Neutrophil (primary cell): ENCODE data around the gene OR1L6.

Experiments
- H3K27ac ChIP-seq: fragments of 200-600 bp; sonication (generic); 2 replicates; pipeline ENCODE4 v1.5.1; 2016; ENCODE audit warnings: mild to moderate bottlenecking, moderate library complexity
- H3K27me3 ChIP-seq: fragments of 200-600 bp; sonication (generic); 2 replicates; pipeline ENCODE4 v1.6.0; 2016; ENCODE audit warnings: mild to moderate bottlenecking
- H3K36me3 ChIP-seq: fragments of 200-600 bp; sonication (generic); 2 replicates; pipeline ENCODE4 v1.5.1; 2017
- H3K4me1 ChIP-seq, 2 experiments: fragments of 200-600 bp in 1 of 2; sonication (generic) in 1 of 2; 1 replicate in 1 of 2; 2 replicates in 1 of 2; pipeline versions ENCODE4 v1.5.1 to v1.6.1; 2013 to 2016; ENCODE audit warnings: low read depth in 1 of 2, low read length in 1 of 2, mild to moderate bottlenecking in 1 of 2, moderate library complexity in 1 of 2; ENCODE audit not compliant: control insufficient read depth in 1 of 2, insufficient read depth in 1 of 2
- H3K4me3 ChIP-seq, 2 experiments: fragments of 200-600 bp in 1 of 2; sonication (generic) in 1 of 2; 1 replicate in 1 of 2; 2 replicates in 1 of 2; pipeline ENCODE4 v1.5.1; 2013 to 2016; ENCODE audit warnings: low read depth in 1 of 2, low read length in 1 of 2, mild to moderate bottlenecking in 1 of 2, moderate library complexity in 1 of 2
- H3K9me3 ChIP-seq: fragments of 200-600 bp; sonication (generic); 2 replicates; pipeline ENCODE4 v1.5.1; 2016
- CTCF ChIP-seq: fragments of 200-600 bp; sonication (generic); IDR thresholded peaks from 2 replicates; pipeline ENCODE4 v1.5.1; 2016; ENCODE audit warnings: antibody characterized with exemption

OR1L6 gene

GRCh38 chr9:122780026-122780425 lies 37.9 kb downstream of the OR1L6 start:
- H3K4me1 ChIP-seq = no peaks in the 10 kb centered on the region
- no peaks in the 10 kb centered on the region for H3K36me3 ChIP-seq
- no peaks in the 10 kb centered on the region for H3K27me3 ChIP-seq
- no peak for TF ChIP-seq CTCF
- H3K4me3 ChIP-seq = no peak overlapping the region
- no peak overlapping the region for H3K27ac ChIP-seq
- H3K9me3 ChIP-seq = no peaks in the 10 kb centered on the region

- TF ChIP-seq CTCF = no peak
- Histone ChIP-seq H3K36me3 (no peaks in the 10 kb centered on the region), H3K4me3 (no peak overlapping the region)
These were observed 39.6 kb downstream of the OR1L6 start for GRCh38 chr9:122781671-122782070.

GRCh38 chr9:122785269-122785668 lies 43.2 kb downstream of the OR1L6 start:
- Histone ChIP-seq H3K27ac (no peak overlapping the region), H3K27me3 (no peaks in the 10 kb centered on the region), H3K4me3 (no peak overlapping the region), H3K36me3 (no peaks in the 10 kb centered on the region), H3K4me1 (no peaks in the 10 kb centered on the region), H3K9me3 (no peaks in the 10 kb centered on the region)
- no peak for TF ChIP-seq CTCF

More at GRCh38 chr9:122781671-122782070, 39.6 kb downstream of the OR1L6 start:
- Histone ChIP-seq H3K9me3 (no peaks in the 10 kb centered on the region), H3K27ac (no peak overlapping the region), H3K4me1 (no peaks in the 10 kb centered on the region), H3K27me3 (no peaks in the 10 kb centered on the region)

GRCh38 chr9:122786338-122786737 lies 44.2 kb downstream of the OR1L6 start:
- Histone ChIP-seq H3K4me1 (no peaks in the 10 kb centered on the region), H3K36me3 (no peaks in the 10 kb centered on the region), H3K9me3 (no peaks in the 10 kb centered on the region), H3K27ac (no peak overlapping the region), H3K4me3 (no peak overlapping the region), H3K27me3 (no peaks in the 10 kb centered on the region)
- no peak for TF ChIP-seq CTCF

GRCh38 chr9:122788831-122789230 lies 46.7 kb downstream of the OR1L6 start, which contains the start of gene OR5C1:
TSS of gene OR5C1 (plus strand) at chr9:122788933. CDS start at chr9:122788933, 0 bp downstream.
- H3K4me3 ChIP-seq = no peak within 1 kb of the TSS
- TF ChIP-seq CTCF = no peak
- H3K4me1 ChIP-seq = no peaks in the 10 kb centered on the region

More at GRCh38 chr9:122788831-122789230, 46.7 kb downstream of the OR1L6 start, which contains the start of gene OR5C1:
- Histone ChIP-seq H3K27me3 (no peaks in the 10 kb centered on the region), H3K27ac (no peak within 1 kb of the TSS), H3K36me3 (no peaks in the 10 kb centered on the region), H3K9me3 (no peaks in the 10 kb centered on the region)
